22Rv1 (cell line): ENCODE measurements around the gene SFMBT1.

Experiments used
- H3K27ac ChIP-seq: fragments of 450-650 bp; 2 replicates; pipeline ENCODE4 v1.5.1; 2017
- CTCF ChIP-seq: fragments of 450-650 bp; IDR thresholded peaks from 2 replicates; pipeline ENCODE4 v1.5.1; 2017; ENCODE audit warnings: mild to moderate bottlenecking
- ZFX ChIP-seq: fragments of 450-650 bp; IDR thresholded peaks from 2 replicates; pipeline ENCODE4 v1.6.1; 2017; ENCODE audit warnings: antibody characterized with exemption, borderline replicate concordance

The SFMBT1 gene

GRCh38 chr3:52860424-52860768, 185.5 kb downstream of the SFMBT1 start:
- H3K27ac ChIP-seq, result no peak overlapping the region
- no peak for TF ChIP-seq CTCF
- no peak for TF ChIP-seq ZFX

- TF ChIP-seq ZFX (no peak), CTCF (no peak)
- no peak overlapping the region for H3K27ac ChIP-seq
These were observed 186.0 kb downstream of the SFMBT1 start for GRCh38 chr3:52859686-52860423.

- no peak overlapping the region for H3K27ac ChIP-seq
- TF ChIP-seq ZFX (no peak), CTCF (no peak)
These were observed 188.0 kb downstream of the SFMBT1 start for GRCh38 chr3:52857864-52858263.

DNA sequence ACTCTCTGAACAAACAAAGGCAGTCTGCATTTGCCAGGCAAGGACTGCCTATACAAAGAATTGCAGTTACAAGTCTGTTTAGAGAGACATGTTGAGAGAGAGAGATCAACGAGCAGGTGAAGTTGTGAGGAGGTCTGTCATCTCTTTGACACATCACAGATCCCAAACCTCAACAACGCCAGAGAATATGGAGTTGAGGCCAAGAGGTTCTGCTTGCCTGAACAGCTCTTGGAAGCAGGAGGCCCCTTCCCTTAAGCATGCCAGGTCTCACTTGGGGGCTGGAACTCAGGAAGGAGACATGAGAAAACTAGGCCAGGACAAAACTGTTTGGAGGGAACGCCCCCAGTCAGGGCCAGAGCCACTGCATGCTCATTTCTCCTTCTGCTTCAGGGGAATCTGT, 188.7 kb downstream of the SFMBT1 start:
- no peak overlapping the region for H3K27ac ChIP-seq
- TF ChIP-seq CTCF (no peak), ZFX (no peak)

- no peak for TF ChIP-seq CTCF
- no peak for TF ChIP-seq ZFX
These were observed 189.2 kb downstream of the SFMBT1 start for GRCh38 chr3:52856666-52857065.

GRCh38 chr3:52854013-52854412, 191.9 kb downstream of the SFMBT1 start:
- TF ChIP-seq ZFX, result no peak
- no peak for TF ChIP-seq CTCF
- H3K27ac ChIP-seq, result no peak overlapping the region

More at GRCh38 chr3:52856666-52857065, 189.2 kb downstream of the SFMBT1 start:
- H3K27ac ChIP-seq, result no peak overlapping the region
